Measurements from ENCODE around the gene CEP72.
"Not testable (repeated sequence)": the region's sequence is repeated elsewhere in the genome, so short reads cannot be mapped to it uniquely, and the experiment has no call there.

The CEP72 gene

GRCh38 chr5:673831-674629 lies 61.9 kb downstream of the CEP72 start:
- no peak for DNase-seq

DNA sequence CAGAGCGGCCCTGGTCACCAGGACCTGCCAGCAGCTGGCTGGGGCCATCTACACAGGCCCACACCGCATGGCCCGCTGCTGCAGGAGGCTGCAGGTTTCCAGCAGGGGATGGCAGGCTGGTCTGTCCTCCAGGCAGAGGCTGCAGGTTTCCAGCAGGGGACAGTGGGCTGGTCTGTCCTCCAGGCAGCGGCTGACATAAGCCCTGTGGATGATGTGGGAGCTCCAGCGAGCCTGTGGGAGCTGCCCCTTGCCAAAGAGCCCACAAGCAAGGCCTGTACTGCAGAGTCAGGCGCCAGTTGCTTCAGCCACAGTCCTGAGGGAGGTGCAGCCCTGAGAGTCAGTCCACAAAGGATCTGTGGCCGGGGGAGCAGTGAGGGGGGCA lies 62.5 kb downstream of the CEP72 start:
- DNase-seq: no peak

GRCh38 chr5:675111-675870 lies 63.2 kb downstream of the CEP72 start:
- DNase-seq: no peak

- no peak for DNase-seq
These were observed 63.9 kb downstream of the CEP72 start for GRCh38 chr5:675871-676698.

GRCh38 chr5:676699-677076 lies 64.5 kb downstream of the CEP72 start:
- no peak for DNase-seq

GRCh38 chr5:677131-678101 lies 65.3 kb downstream of the CEP72 start:
- no peak for DNase-seq

DNA sequence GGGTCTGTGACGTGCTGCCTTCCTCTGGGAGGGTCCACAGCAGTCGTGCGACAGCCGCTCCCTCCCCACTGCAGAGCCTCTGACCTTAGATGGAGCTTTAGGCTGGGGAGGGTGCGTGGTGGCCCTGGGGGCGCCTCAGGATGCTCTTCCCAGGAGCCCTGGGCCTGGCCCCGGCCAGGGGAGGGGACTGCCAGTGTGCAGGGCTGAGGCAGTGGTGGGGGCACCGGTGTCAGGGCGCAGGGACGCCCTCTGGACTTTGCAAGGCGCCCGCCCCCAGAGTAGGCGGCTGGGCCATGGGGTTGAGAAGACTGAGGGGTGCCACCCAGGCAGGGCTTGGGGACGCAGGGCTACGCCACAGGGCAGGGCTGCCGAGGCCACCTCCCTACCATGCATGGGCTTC lies 66.4 kb downstream of the CEP72 start:
- DNase-seq: not testable (repeated sequence)

- DNase-seq: not testable (repeated sequence)
These were observed 67.2 kb downstream of the CEP72 start for GRCh38 chr5:679166-679895.

DNA sequence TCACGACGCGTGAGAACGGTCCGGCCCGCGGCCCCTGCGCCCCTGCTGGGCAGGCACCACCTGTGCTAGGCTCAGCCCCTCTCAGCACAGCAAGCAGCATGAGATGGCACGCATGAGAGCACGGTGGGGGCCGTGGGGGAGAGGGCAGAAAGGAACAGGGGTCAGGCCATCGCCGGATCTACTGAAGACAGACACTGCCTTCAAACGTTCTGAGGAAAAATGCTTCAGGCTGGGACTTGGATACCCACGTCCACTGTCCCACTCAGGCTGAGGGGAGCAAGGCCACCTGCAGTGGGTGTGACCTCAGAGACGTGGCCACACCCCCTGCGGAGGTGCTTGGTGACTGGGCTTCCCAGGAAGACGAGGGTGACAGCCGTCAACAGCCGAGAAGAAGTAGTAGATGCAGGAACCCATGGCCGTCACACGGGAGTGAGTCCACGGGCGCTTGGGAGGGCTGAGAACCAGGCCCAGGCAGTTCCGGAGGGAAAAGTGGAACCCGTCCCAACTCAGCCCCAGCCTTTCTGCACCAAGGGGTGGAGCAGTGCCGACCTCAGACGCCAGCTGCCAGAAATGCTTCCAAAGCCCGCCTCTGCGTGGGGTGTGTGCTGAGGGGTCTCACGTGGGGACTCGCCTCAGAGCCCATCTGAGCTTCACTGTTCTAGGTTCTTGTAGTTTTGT lies 68.1 kb downstream of the CEP72 start:
- DNase-seq: not testable (repeated sequence)

- DNase-seq: not testable (repeated sequence)
These were observed 68.7 kb downstream of the CEP72 start for GRCh38 chr5:680836-681235.

DNA sequence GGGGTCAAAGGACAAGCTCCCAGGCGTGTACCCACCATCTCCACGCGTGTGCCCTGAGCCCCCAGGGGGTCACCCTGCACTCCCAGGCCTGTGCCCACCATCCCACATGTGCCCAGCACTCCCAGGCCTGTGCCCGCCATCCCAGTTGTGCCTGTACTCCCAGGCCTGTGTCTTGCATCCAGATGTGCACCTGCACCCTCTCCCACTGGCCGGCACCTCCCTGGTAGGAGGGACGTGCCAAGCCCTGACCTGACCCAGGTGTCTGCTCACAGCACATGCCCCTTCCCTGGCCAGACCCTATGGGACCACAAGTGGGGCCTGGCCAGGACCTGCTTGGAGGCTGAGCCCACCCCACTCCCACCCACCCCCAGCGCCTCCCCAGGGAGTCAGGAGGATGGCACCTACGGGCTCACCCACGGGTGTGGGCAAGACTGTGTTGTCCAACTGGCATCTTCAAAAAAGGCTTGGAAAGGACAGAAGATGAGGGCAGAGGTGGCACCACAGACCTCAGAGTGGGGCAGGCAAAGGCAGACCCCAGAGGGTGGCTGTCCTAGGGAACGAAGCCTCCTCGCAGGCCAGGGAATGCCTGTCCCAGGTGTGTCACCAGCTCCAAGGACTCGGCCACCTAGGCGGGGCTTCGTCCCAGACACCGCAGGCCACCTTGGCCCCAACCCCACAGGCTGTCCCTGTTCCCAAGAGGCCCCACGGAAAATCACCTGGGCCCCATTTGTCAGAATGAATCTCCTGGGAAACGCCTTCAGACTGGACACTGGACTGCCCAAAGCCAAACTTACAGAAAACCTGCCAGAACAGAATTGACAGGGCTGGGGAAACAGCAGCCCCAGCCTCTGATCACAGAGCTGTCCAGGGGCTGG lies 69.4 kb downstream of the CEP72 start:
- not testable (repeated sequence) for DNase-seq

DNA sequence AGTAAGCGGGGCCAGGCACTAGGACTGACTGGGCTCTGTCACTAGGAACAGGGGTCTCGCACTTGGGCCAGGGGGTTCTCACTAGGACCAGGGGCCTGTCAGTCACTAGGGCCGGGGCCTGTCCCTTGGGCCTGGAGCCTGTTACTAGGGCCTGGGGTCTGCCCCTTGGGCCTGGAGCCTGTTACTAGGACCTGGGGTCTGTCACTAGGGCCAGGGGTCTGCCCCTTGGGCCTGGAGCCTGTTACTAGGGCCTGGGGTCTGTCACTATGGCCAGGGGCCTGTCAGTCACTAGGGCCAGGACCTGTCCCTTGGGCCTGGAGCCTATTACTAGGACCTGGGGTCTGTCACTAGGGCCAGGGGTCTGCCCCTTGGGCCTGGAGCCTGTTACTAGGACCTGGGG lies 70.1 kb downstream of the CEP72 start:
- not testable (repeated sequence) for DNase-seq

DNA sequence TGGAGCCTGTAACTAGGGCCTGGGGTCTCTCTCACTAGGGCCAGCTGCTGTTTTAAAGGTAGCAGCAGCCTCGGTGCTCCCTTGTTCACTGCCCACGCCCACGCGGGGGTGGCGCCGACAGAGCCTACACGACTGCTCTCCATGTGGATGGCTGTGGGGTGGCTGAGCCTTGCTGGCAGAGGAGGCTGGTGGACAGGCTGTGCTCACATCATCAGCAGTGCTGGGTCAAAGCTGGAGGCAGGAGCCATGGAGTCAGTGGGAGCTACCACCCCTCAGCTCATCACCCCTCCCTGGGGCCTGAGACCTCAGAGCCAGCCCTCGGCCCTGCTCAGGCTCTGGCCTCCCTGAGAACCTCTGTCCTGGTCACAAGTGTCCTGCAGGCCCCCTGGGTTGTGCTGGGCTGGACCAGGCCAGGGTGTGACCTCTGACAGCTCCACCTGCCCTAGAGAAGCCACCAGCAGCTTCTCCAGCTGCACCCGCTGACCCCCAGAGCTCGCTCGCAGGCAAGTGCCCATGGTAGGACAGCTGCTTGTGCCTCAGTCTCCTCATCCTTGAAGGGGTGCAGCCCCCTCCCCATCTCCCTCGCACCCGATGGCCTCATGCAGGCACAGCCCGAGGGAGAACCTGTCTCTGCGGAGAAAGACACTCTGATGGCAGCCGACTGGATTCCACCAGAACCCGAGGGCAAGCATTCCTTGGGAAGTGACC lies 70.7 kb downstream of the CEP72 start:
- DNase-seq: not testable (repeated sequence)

GRCh38 chr5:683551-684481 lies 71.7 kb downstream of the CEP72 start:
- DNase-seq: no peak

GRCh38 chr5:684751-685216 lies 72.6 kb downstream of the CEP72 start:
- DNase-seq: no peak

DNA sequence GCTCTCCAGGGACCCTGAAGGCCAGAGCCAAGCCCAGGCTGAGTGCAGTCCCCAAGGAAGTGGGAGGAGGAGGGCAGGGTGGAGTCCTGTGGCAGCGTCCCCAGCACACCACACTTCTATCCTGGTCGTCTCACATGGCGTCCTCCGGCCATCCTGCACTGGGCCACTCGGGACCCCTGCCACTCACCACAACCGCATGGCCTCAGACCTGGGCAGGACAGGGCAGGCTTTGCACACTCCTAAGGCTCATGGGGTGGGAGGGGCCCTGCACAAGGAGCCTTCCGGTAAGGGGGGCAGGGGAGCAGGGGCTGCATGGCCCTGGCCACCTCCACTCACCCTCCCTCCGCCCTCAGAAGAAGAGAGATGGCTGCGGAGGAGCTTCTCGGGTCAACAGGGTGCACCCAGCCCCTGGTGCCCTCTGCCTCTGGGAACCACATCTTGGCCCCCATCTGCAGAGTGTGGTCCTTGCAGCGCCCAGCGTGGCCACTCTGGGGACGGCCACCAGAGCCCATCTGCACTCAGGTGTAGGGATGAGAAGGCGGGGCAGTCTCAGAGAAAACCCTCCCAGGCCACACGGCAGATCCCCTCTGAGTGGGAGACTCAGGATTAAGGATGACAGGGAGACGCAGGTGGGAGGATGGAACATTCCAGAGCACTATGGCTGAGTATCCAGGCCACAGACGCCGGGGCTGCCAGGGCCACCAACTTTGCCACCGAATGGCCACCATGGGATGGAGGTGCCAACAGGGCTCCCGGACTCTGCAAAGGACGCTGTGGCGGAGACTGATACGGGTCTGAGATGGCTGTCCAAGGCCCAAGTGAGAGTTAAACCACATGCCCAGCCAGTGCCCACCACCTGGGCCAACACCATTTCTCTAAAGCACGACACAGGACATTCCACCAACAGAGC lies 73.4 kb downstream of the CEP72 start:
- DNase-seq: no peak

GRCh38 chr5:686172-686523 lies 74.0 kb downstream of the CEP72 start:
- DNase-seq: not testable (repeated sequence)
